NB4 (cell line): ENCODE results near the gene MAMLD1.

Experiments
- POLR2A ChIP-seq: IDR thresholded peaks from 2 replicates; pipeline ENCODE4 v1.6.1; 2011; ENCODE audit warnings: mild to moderate bottlenecking; ENCODE audit not compliant: insufficient read length; ENCODE audit errors: extremely low read depth
- TF ChIP-seq, protein P1 (sequence below): IDR thresholded peaks from one replicate; pipeline ENCODE4 v1.5.1; 2012; ENCODE audit warnings: low read depth, low read length
- TF ChIP-seq, protein P2 (sequence below): IDR thresholded peaks from 2 replicates; pipeline ENCODE4 v1.6.1; 2011; ENCODE audit warnings: low read depth, low read length

DNA sequence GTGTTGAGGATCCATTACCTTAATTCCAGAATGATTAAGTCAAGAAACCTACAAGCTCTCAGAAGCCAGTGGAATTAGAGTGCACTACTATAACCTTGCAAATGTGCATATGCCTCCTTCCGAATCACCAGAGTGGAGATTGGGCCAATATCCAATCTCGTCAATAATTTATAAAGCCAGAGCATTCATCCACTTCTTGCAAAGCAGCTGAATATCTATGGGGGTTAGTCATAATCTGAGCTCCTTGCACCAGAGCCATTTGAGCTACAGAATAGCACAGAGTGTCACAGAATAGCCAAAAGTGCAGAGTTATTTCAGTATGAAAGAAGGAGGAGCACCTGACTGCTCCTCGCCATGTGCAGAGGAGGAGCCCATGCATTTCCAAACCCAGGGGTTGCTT is 136.1 kb downstream of the MAMLD1 start:
- no peak for TF ChIP-seq POLR2A
- TF ChIP-seq, protein P1, sequence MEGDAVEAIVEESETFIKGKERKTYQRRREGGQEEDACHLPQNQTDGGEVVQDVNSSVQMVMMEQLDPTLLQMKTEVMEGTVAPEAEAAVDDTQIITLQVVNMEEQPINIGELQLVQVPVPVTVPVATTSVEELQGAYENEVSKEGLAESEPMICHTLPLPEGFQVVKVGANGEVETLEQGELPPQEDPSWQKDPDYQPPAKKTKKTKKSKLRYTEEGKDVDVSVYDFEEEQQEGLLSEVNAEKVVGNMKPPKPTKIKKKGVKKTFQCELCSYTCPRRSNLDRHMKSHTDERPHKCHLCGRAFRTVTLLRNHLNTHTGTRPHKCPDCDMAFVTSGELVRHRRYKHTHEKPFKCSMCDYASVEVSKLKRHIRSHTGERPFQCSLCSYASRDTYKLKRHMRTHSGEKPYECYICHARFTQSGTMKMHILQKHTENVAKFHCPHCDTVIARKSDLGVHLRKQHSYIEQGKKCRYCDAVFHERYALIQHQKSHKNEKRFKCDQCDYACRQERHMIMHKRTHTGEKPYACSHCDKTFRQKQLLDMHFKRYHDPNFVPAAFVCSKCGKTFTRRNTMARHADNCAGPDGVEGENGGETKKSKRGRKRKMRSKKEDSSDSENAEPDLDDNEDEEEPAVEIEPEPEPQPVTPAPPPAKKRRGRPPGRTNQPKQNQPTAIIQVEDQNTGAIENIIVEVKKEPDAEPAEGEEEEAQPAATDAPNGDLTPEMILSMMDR = no peak
- TF ChIP-seq, protein P2, sequence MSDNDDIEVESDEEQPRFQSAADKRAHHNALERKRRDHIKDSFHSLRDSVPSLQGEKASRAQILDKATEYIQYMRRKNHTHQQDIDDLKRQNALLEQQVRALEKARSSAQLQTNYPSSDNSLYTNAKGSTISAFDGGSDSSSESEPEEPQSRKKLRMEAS = no peak
